NCI-H226 (cell line): ENCODE measurements around the gene TMC1.
"Not testable (repeated sequence)": the region's sequence is repeated elsewhere in the genome, so short reads cannot be mapped to it uniquely, and the experiment has no call there.

Experiments used
- DNase-seq: peaks from one replicate; pipeline ENCODE4 v3.0.0-alpha.2; 2015

The TMC1 gene

DNA sequence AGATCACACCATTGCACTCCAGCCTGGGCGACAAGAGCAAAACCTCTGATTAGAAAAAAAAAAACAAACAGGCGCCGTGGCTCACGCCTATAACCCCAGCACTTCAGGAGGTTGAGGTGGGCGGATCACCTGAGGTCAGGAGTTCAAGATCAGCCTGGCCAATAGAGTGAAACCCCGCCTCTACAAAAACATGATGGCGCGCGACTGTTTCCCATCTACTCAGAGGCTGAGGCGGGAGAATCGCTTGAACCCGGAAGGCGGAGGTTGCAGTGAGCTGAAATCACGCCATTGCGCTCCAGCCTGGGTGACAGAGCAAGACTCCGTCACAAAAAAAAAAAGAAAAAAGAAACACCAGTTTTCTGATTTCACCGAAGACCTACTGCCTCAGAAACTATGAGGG, at the start of gene TMC1:
Gene TMC1, plus strand, starts transcription at position 193 of the 400 bp plus-strand sequence. CDS start 127,041 bp downstream, outside the sequence.
- not testable (repeated sequence) for DNase-seq

DNA sequence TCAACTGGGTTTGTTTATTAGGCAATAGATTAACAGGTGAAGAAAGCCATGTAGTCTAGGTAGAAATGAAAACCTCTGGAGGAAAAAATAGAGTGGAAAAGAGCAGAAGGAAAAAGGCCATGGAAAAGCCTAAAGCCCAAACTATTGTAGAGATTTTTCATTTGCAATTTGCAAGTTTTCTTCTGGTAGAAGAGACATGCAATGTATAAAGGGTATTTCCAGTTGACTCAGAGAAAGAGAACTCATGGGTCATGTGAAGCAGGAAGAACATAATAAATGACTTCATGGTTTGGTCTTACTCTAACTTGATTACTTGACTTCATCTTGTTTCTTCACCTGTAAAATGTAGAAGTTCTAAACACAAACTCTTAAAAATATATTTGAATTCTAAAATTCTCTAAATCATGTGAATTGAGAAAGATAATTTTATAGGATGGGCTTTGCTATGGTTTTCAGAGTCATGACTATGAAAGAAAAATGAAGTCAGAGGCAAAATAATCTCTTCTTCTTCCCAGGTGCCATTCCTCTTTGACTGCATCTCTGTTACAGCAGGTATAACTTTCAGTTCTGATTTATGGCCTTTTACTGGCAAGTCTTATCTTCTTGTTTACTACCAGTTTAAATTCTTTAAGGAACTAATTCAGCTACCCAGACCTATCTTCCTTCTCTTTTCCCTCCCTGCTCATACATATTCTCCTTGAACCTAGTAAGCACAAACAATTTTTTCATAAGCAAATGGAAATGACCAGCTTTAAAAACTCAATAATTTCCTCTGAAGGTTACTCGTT, 47.7 kb upstream of the TMC1 start:
- DNase-seq: peak; percentile 61

DNA sequence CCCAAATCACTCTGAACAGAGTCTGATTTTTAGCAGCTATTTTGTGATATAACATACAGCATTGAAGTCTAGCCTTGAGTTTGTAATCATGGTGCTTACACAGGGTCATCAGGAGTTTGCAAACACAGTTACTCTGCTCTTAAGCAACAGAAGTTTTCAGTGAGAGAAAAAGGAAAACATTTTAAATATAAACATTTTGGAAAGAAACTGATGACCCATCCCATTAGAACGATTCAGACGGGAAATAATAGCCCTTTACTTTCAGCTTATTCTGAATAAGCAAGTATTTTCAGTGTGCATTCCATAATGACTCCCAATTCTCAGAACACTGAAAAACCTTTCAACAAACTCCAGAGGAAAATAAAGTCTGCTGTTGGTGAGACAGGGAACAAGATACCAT, 46.7 kb upstream of the TMC1 start:
- no peak for DNase-seq

DNA sequence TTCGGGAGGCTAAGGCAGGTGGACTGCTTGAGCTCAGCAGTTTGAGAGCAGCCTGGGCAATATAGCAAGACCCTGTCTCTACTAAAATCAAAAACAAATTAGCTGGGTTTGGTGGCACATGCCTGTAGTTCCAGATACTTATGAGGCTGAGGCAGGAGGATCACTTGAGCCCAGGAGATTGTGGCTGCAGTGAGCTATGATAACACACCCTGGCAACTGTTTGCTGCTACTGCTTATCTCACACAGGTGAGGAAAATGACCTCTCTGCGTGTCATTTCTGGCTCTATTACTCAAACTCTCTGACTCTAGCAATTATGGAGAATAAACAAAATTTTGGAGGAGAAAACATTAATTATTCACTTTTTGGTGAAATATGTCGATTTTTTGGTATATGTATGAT, 45.3 kb upstream of the TMC1 start:
- no peak for DNase-seq

GRCh38 chr9:72476617-72477437, 44.6 kb upstream of the TMC1 start:
- peak; percentile 76 for DNase-seq

GRCh38 chr9:72477930-72478518, 43.4 kb upstream of the TMC1 start:
- DNase-seq: peak; percentile 87

DNA sequence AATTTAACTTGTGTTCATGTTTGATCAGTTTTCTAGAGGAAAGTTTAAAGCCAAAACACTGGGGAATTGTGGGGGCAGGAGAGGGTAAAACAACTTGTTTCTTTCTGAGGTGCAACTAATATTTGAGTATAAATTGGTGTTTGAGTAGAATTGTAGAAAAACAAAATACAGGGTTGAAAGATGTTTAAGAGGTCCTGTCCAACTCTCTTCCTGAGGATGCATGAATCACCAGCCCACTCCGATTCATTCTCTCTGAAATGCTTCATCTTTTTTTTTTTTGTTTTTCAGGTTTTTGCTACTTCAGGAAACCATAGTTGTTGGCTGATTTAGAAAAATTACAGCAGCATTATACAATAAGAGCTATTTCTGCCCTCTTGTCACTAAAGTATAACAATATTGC, 42.4 kb upstream of the TMC1 start:
- DNase-seq: no peak

DNA sequence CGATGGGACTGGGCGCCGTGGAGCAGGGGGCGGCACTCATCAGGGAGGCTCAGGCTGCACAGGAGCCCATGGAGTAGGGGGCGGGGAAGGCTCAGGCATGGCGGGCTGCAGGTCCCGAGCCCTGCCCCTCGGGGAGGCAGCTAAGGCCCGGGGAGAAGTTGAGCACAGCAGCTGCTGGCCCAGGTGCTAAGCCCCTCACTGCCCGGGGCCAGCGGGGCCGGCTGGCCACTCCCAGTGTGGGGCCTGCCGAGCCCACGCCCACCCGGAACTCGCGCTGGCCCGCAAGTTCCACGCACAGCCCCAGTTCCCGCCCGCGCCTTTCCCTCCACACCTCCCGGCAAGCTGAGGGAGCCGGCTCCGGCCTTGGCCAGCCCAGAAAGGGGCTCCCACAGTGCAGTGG, 41.1 kb upstream of the TMC1 start:
- not testable (repeated sequence) for DNase-seq

DNA sequence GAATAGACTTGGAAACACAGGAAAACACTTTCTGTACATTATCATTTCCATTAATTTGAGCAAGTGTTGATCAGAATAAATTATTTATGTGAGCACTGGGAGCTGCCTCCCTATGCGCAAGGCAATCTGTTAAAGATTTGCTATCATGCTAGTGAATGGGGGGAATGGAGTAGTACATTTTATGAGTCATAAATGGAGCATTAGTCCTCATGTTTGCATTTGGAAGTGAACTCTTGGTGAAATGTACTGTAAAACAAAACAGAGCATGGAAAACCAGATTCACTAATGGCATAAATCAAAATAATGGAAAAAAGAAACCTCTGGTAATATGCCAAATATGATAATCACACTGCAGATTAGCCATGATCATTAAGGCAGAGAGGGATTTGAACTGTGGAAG, 40.5 kb upstream of the TMC1 start:
- DNase-seq: no peak

DNA sequence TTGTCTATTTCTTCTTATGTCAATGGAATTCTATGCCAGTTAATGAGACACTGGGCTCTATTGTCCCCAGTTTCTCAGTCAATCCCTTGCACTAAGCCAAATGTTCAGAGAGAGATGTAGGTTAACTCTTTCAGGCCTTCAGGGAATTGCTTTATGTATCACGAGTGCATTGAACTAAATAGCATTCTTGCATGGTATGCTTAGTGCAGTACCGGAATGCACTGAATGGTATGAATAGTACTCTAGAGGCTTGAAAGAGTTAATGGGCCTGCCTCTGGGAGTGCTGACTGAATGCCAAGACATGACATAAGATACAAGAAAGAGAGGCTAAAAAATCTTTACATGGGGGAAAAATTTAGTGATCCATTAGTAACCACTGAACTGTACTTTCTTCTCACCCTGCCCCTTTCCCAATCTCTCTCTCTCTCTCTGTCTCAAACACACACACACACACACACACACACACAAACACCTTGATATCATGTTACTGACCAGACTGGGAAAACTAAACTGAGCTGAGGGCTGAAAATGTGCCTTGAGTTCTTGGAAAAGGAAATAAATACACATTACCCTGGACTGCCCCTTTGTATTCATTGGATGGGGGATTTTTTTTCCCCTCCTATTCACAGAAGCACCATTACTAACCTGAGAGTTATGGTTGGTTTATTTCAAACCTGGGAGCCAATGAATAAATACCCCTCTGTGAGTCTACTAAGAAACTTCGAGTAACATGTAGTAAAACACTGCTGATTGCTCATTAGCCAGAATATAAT, 35.4 kb upstream of the TMC1 start:
- no peak for DNase-seq

DNA sequence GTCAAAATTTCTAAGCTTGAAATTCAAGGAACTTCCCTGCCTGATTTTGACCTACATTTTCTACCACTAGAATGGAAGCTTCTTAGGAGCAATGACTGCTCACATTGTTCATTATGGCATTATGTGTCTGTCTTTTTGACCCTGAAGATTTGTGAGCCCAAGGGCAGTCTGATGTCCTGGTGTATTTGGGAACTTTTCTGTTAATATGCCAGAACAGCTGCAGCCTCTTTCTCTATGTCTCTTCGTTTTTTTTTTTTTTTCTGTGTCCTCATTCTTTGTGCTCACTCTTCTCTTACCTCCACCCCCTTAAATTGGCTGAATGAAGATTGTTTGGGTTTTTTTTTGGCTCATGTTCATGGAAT, 34.8 kb upstream of the TMC1 start:
- no peak for DNase-seq

GRCh38 chr9:72487665-72488064, 33.7 kb upstream of the TMC1 start:
- not testable (repeated sequence) for DNase-seq

DNA sequence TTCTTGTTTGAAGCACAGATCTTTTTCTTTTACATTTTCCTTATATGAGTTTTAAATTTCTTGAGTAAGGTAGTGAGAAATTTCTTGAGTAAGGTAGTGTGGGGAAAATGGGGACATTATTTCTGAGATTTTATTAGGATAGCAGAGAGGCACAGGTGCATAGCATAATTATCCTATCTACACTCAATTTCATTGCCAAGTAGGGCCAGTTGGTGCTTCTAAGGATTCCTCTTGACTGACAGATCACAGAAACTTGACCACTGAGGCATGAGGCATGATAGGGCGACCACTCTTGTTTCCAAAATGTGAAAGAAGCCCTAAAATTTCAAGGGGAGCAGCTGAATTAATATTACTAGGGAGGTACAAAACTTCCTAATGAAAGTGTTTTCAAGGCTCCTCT, 31.4 kb upstream of the TMC1 start:
- no peak for DNase-seq

DNA sequence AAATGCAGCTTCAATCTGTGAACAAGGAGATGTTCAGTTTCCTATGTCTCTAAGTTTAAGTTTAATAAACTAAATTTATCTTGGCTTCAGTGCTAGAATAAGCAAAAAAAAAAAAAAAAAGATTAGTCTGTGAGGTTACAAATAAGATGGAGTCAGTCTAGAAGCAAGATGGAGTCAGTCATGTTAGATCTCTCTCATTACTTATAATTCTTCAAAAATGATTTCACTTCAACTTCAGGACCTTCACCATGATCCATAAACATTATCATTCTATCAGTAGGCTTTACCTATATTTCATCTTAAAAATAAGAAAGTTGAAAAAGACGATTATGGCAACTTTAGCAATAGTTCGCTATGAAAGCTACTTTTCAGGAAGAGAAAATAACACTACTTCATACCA, 30.2 kb upstream of the TMC1 start:
- DNase-seq: no peak

GRCh38 chr9:72494051-72494450, 27.4 kb upstream of the TMC1 start:
- no peak for DNase-seq

DNA sequence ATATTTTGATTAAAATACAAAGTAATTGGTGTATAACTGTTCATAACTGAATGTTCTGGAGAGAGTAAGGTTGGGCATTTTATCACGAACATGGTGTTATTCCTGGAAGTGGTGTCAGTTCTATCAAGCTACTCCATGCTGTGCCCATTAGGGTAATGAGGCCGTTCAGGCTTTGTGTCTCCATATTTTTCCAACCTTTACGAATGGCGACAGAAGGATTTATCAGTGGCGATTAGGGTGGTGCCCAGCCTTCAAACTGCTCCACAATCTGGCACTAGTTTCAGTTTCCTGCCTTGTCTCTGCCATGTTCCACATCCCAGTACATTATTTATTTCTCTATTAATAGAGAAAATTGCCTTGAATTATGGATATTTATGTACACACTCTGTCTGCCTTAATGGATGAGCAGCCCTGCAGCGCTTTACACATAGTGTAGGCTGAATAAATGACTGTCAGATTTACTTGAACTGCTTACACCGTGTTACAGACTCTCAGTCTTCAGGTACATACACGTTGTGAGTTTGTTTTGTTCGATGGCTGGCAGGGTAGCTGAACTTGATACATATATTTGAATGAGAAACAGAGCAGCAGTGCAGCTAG, 23.9 kb upstream of the TMC1 start:
- DNase-seq: no peak

DNA sequence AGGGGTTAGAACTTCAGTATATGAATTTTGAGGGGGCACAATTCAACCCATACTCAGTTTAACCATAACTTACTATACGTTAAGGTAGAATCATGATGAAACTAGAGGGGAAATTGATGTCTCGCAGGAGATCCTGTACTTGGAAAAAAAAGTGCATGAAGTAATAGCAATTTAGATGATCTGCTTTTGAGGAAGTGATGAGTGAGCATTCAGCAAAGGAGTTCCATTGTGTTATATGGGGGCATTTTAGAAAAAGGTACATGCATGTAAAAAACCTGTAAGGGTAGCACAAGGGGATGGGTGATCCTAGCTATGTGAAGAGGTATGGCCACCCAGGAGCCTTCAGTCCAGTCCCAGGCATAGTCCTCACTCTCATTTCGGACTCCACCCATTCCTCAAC, 14.8 kb upstream of the TMC1 start:
- no peak for DNase-seq

- peak; percentile 65 for DNase-seq
Measured at GRCh38 chr9:72509053-72509452, 12.4 kb upstream of the TMC1 start.

DNA sequence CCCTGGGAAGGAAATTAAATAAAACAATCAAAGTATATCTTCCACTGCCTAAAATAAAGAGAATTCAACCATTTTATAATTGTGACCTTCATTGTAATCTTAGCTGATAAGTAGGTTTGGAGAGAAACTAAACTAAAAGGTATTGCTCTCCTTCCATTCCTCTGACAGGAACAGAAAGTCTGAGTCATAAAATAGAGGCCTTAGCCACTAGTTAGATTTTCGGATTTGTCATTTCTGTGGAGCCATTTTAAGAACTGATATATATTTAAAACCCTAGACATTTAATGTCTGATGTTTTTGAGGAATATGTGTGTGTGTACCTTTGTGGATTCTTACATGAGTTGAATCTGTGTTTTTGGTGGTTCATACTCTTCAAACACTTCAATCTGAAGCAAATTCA, 11.8 kb upstream of the TMC1 start:
- peak; percentile 32 for DNase-seq

DNA sequence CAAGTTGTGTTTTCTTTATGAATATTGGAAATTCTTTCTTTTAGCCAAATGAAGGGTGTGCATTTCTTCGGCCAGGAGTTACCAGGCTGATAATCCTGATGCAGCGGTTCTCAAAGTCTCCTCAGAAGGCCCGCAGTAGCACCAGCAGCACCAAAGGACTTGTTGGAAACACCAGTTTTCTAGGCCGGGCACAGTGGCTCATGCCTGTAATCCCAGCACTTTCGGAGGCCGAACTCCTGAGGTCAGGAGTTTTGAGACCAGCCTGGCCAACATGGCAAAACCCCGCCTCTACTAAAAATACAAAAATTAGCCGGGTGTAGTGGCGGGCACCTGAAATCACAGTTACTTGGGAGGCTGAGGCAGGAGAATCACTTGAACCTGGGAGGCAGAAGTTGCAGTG, 397 bp upstream of the TMC1 start:
- DNase-seq: not testable (repeated sequence)

GRCh38 chr9:72524820-72525540, 3.6 kb downstream of the TMC1 start:
- peak; percentile 95 for DNase-seq
